ENCODE data around the gene MBP.

Gene MBP

DNA sequence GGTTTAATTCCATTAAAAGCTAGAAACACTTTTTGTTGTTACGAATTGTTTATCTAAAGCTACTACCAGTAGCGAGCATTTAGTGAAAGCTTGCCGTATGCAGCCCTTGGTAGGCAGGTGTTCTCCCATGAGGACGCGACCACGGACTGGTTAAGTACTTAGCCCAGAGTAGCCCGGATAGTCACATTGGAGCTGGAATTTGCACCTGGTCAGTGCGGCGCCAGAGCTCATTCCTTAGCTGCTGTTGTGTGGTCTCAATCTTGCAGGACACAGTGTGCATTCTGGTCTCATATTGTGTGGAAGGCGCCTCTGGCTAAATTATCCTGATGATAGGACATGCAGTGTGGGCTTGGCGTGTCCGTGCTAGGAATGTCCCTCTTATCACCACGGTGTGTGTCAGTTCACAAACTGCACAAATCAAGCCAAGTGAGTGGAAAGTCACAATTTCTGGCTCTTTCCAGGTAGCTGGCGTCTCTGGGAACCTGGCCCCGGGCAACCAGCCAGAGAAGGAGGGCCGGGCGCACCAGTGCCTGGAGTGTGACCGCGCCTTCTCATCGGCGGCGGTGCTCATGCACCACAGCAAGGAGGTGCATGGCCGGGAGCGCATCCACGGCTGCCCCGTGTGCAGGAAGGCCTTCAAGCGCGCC lies 176.9 kb downstream of the MBP start:
- H3K27ac ChIP-seq (replicated peaks) = no peak overlapping the region
- H3K4me3 ChIP-seq (replicated peaks; ENCODE audit: insufficient read depth, low read length) = no peak overlapping the region
- no peaks in the 10 kb centered on the region for H3K27me3 ChIP-seq (ENCODE audit: insufficient read depth, poor library complexity, severe bottlenecking)
- TF ChIP-seq, protein P1, sequence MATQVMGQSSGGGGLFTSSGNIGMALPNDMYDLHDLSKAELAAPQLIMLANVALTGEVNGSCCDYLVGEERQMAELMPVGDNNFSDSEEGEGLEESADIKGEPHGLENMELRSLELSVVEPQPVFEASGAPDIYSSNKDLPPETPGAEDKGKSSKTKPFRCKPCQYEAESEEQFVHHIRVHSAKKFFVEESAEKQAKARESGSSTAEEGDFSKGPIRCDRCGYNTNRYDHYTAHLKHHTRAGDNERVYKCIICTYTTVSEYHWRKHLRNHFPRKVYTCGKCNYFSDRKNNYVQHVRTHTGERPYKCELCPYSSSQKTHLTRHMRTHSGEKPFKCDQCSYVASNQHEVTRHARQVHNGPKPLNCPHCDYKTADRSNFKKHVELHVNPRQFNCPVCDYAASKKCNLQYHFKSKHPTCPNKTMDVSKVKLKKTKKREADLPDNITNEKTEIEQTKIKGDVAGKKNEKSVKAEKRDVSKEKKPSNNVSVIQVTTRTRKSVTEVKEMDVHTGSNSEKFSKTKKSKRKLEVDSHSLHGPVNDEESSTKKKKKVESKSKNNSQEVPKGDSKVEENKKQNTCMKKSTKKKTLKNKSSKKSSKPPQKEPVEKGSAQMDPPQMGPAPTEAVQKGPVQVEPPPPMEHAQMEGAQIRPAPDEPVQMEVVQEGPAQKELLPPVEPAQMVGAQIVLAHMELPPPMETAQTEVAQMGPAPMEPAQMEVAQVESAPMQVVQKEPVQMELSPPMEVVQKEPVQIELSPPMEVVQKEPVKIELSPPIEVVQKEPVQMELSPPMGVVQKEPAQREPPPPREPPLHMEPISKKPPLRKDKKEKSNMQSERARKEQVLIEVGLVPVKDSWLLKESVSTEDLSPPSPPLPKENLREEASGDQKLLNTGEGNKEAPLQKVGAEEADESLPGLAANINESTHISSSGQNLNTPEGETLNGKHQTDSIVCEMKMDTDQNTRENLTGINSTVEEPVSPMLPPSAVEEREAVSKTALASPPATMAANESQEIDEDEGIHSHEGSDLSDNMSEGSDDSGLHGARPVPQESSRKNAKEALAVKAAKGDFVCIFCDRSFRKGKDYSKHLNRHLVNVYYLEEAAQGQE (IDR thresholded peaks at IDR 0.05; ENCODE audit: insufficient replicate concordance, low read depth) = no peak
- TF ChIP-seq, protein P2, sequence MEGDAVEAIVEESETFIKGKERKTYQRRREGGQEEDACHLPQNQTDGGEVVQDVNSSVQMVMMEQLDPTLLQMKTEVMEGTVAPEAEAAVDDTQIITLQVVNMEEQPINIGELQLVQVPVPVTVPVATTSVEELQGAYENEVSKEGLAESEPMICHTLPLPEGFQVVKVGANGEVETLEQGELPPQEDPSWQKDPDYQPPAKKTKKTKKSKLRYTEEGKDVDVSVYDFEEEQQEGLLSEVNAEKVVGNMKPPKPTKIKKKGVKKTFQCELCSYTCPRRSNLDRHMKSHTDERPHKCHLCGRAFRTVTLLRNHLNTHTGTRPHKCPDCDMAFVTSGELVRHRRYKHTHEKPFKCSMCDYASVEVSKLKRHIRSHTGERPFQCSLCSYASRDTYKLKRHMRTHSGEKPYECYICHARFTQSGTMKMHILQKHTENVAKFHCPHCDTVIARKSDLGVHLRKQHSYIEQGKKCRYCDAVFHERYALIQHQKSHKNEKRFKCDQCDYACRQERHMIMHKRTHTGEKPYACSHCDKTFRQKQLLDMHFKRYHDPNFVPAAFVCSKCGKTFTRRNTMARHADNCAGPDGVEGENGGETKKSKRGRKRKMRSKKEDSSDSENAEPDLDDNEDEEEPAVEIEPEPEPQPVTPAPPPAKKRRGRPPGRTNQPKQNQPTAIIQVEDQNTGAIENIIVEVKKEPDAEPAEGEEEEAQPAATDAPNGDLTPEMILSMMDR (IDR thresholded peaks at IDR 0.05; ENCODE audit: insufficient read depth, low read length) = no peak
- no peak for TF ChIP-seq SPI1 (IDR thresholded peaks at IDR 0.05; ENCODE audit: borderline replicate concordance, low read depth)
- TF ChIP-seq POLR2AphosphoS5 (IDR thresholded peaks at IDR 0.05; ENCODE audit: low read depth) = no peak
- DNase-seq (ENCODE audit: low read depth in 1 of 2, low spot score in 1 of 2) = no peak

DNA sequence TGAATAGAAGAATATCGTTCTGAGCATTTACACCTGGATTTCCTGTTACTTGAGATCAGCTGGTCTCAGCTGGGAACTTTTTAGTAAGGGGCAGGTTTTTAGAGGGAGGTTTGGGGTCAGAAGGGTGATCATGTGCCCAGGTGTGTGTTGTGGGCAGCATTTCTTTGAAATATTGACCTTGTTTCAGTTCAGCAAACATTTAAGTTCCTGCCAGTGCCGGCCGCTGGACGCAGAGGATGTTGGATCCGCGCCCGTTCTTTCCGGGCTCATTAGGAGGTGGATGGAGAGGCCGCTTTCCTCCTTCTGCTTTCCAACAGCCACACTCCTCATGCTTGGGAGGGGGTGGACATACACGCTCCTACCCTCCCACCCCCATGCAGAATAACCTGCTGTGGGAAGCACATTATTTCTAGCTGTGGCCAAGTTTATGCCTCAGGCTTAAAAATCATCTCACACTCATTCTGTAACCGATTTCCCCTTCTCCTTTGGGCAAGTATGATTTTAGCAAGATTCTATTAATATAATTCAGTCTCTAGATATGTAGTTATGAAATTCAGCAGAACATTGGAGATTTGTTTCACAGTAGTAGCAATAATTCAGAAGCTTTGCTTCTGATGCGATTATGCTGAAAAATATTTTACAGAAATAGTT lies 178.9 kb downstream of the MBP start:
- H3K27me3 ChIP-seq (ENCODE audit: insufficient read depth, poor library complexity, severe bottlenecking) = no peaks in the 10 kb centered on the region
- TF ChIP-seq SPI1 (IDR thresholded peaks at IDR 0.05; ENCODE audit: borderline replicate concordance, low read depth) (no peak), POLR2AphosphoS5 (IDR thresholded peaks at IDR 0.05; ENCODE audit: low read depth) (no peak)
- TF ChIP-seq, protein P1 (IDR thresholded peaks at IDR 0.05; ENCODE audit: insufficient replicate concordance, low read depth) = no peak
- H3K27ac ChIP-seq (replicated peaks) = no peak overlapping the region
- DNase-seq (ENCODE audit: low read depth in 1 of 2, low spot score in 1 of 2) = no peak
- H3K4me3 ChIP-seq (replicated peaks; ENCODE audit: insufficient read depth, low read length) = no peak overlapping the region

DNA sequence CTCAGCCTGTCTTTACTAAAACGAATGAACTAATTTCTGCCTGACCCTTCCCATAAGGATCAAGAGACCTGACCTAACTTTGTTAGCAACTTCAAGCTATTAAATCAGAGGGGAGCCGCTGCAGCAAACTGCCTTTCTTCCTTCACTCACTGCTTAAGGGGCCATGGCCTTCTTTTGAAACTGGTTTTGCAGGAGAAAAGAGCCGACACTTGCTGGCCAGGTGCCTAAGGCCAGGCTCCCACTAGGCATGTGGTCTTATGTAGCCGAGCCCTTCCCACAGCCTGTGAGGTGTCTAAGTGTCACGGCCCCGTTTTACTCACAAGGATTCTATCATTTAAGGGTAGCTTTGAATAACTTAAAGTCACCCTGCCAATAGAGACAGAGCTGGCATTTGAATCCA lies 179.4 kb downstream of the MBP start:
- H3K4me3 ChIP-seq (replicated peaks; ENCODE audit: insufficient read depth, low read length) = no peak overlapping the region
- no peak for DNase-seq (ENCODE audit: low read depth in 1 of 2, low spot score in 1 of 2)
- TF ChIP-seq, protein P2 (IDR thresholded peaks at IDR 0.05; ENCODE audit: insufficient read depth, low read length) = no peak
- TF ChIP-seq, protein P1 (IDR thresholded peaks at IDR 0.05; ENCODE audit: insufficient replicate concordance, low read depth) = no peak
- no peak for TF ChIP-seq SPI1 (IDR thresholded peaks at IDR 0.05; ENCODE audit: borderline replicate concordance, low read depth)
- no peak for TF ChIP-seq GABPA (IDR thresholded peaks at IDR 0.05; ENCODE audit: low read depth)
- no peak for TF ChIP-seq POLR2AphosphoS5 (IDR thresholded peaks at IDR 0.05; ENCODE audit: low read depth)
- H3K27ac ChIP-seq (replicated peaks) = no peak overlapping the region
- no peaks in the 10 kb centered on the region for H3K27me3 ChIP-seq (ENCODE audit: insufficient read depth, poor library complexity, severe bottlenecking)

All from HL-60 (cell line).